HG03558 (cell line): Measurements from ENCODE around the gene NFKB2.

Experiments
- ATAC-seq: cut with Tn5 transposase; IDR thresholded peaks from one replicate; pipeline ENCODE4 v1.9.1; 2021; ENCODE audit warnings: moderate number of reproducible peaks; ENCODE audit not compliant: unreplicated experiment; ENCODE audit errors: extremely low read depth

Gene NFKB2

GRCh38 chr10:102394079-102394800, 1.3 kb upstream of the NFKB2 start:
- peak; percentile 42 for ATAC-seq

- no peak for ATAC-seq
Measured at GRCh38 chr10:102394801-102395399, 605 bp upstream of the NFKB2 start.

GRCh38 chr10:102396317-102396650, 779 bp downstream of the NFKB2 start:
- no peak for ATAC-seq

GRCh38 chr10:102396730-102397151, 1.2 kb downstream of the NFKB2 start:
- no peak for ATAC-seq

- no peak for ATAC-seq
Measured at GRCh38 chr10:102397222-102398171, 2.0 kb downstream of the NFKB2 start.

GRCh38 chr10:102398172-102399020, 2.9 kb downstream of the NFKB2 start:
- no peak for ATAC-seq

GRCh38 chr10:102399217-102400021, 3.9 kb downstream of the NFKB2 start:
- no peak for ATAC-seq

GRCh38 chr10:102400076-102400475, 4.6 kb downstream of the NFKB2 start:
- ATAC-seq: no peak

GRCh38 chr10:102400598-102401341, 5.3 kb downstream of the NFKB2 start:
- no peak for ATAC-seq

GRCh38 chr10:102401342-102401654, 5.8 kb downstream of the NFKB2 start:
- ATAC-seq: no peak

- ATAC-seq: no peak
Measured at GRCh38 chr10:102401735-102402511, 6.4 kb downstream of the NFKB2 start.

GRCh38 chr10:102402512-102402896, 7.0 kb downstream of the NFKB2 start:
- ATAC-seq: no peak

- no peak for ATAC-seq
Measured at GRCh38 chr10:102403115-102403514, 7.6 kb downstream of the NFKB2 start.

GRCh38 chr10:102404361-102405107, 9.0 kb downstream of the NFKB2 start:
- ATAC-seq: no peak

- no peak for ATAC-seq
Measured at GRCh38 chr10:102405108-102405571, 9.6 kb downstream of the NFKB2 start.

- no peak for ATAC-seq
Measured at GRCh38 chr10:102405632-102406031, 10.1 kb downstream of the NFKB2 start.

- no peak for ATAC-seq
Measured at GRCh38 chr10:102406815-102407214, 11.3 kb downstream of the NFKB2 start.
